PFSK-1 (cell line): Measurements from ENCODE around the gene KATNAL1.

Experiments used
- SIN3A ChIP-seq: IDR thresholded peaks from 2 replicates; pipeline ENCODE4 v1.6.1; 2012; ENCODE audit warnings: mild to moderate bottlenecking, low read length, moderate library complexity, borderline replicate concordance; ENCODE audit not compliant: insufficient read depth
- TAF1 ChIP-seq: IDR thresholded peaks from 2 replicates; pipeline ENCODE4 v1.6.1; 2012; ENCODE audit warnings: low read length, control low read depth, borderline replicate concordance; ENCODE audit not compliant: insufficient read depth
- TF ChIP-seq, protein P1 (sequence below), 2 experiments: IDR thresholded peaks; 2 replicates each; pipeline versions ENCODE4 v1.6.1 to v1.8.0; 2011 to 2012; ENCODE audit warnings: low read depth in 2 of 2, low read length in 2 of 2, control low read depth in 1 of 2, inconsistent platforms in 1 of 2, mild to moderate bottlenecking in 1 of 2, moderate library complexity in 1 of 2; ENCODE audit not compliant: insufficient read depth in 1 of 2

DNA sequence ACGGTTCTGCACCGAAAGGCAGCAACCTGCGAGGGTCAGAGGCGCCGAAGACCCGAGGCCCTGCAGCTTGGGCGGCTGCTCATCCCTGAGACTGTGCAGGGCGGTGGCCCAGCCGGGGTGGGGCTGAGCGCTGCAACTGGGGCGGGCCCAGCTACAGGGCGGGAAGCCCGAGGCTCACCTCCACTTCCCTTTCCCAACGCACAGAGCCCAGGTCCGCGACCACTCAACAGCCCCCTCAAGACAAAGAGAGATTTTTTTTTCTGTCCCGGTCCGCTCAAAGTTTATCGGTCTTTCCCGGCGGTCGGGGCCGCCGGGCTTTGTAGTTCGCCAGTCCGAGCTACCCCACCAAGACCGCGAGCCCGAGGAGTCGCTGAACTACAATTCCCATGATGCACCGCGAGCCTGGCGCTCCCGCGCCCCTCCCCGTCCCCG is 573 bp downstream of the KATNAL1 start:
- TF ChIP-seq, protein P1, sequence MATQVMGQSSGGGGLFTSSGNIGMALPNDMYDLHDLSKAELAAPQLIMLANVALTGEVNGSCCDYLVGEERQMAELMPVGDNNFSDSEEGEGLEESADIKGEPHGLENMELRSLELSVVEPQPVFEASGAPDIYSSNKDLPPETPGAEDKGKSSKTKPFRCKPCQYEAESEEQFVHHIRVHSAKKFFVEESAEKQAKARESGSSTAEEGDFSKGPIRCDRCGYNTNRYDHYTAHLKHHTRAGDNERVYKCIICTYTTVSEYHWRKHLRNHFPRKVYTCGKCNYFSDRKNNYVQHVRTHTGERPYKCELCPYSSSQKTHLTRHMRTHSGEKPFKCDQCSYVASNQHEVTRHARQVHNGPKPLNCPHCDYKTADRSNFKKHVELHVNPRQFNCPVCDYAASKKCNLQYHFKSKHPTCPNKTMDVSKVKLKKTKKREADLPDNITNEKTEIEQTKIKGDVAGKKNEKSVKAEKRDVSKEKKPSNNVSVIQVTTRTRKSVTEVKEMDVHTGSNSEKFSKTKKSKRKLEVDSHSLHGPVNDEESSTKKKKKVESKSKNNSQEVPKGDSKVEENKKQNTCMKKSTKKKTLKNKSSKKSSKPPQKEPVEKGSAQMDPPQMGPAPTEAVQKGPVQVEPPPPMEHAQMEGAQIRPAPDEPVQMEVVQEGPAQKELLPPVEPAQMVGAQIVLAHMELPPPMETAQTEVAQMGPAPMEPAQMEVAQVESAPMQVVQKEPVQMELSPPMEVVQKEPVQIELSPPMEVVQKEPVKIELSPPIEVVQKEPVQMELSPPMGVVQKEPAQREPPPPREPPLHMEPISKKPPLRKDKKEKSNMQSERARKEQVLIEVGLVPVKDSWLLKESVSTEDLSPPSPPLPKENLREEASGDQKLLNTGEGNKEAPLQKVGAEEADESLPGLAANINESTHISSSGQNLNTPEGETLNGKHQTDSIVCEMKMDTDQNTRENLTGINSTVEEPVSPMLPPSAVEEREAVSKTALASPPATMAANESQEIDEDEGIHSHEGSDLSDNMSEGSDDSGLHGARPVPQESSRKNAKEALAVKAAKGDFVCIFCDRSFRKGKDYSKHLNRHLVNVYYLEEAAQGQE (IDR thresholded peaks at IDR 0.05; ENCODE audit: insufficient read depth in 1 of 2, low read depth in 2 of 2, low read length in 2 of 2), result no peak
- no peak for TF ChIP-seq SIN3A
- 0 out of 2 replicates have a peak, but pooled peaks have one; percentile 22 for TF ChIP-seq TAF1
